Hepatocyte (in vitro differentiated cells): Measurements from ENCODE around the gene JMJD8. TPM values are rescaled to one million over a fixed set of nuclear protein-coding genes. Genes with fewer than 3 reads are reported as not detected.

Source experiments
- DNase-seq: peaks from one replicate; pipeline ENCODE4 v3.0.0-alpha.2; 2016; ENCODE audit warnings: low spot score
- H2AFZ ChIP-seq: fragments of 200-600 bp; sonication (generic); 2 replicates; pipeline ENCODE4 v1.6.0; 2016; ENCODE audit warnings: antibody characterized with exemption, mild to moderate bottlenecking
- H3K27ac ChIP-seq: fragments of 200-600 bp; sonication (generic); 2 replicates; pipeline ENCODE4 v1.5.1; 2016; ENCODE audit warnings: mild to moderate bottlenecking
- H3K27me3 ChIP-seq: fragments of 200-600 bp; sonication (generic); 2 replicates; pipeline ENCODE4 v1.6.1; 2016
- H3K36me3 ChIP-seq: fragments of 200-600 bp; sonication (generic); replicated peaks from 2 replicates; pipeline ENCODE4 v1.5.1; 2016; ENCODE audit warnings: low read depth; ENCODE audit not compliant: insufficient read depth
- H3K4me1 ChIP-seq: fragments of 200-600 bp; sonication (generic); 2 replicates; pipeline ENCODE4 v1.5.1; 2016; ENCODE audit warnings: mild to moderate bottlenecking, moderate library complexity; ENCODE audit not compliant: insufficient read depth
- H3K4me2 ChIP-seq: fragments of 200-600 bp; sonication (generic); 2 replicates; pipeline ENCODE4 v1.6.0; 2016
- H3K4me3 ChIP-seq: fragments of 200-600 bp; sonication (generic); 2 replicates; pipeline ENCODE4 v1.5.1; 2016; ENCODE audit warnings: mild to moderate bottlenecking
- H3K79me2 ChIP-seq: fragments of 200-600 bp; sonication (generic); 2 replicates; pipeline ENCODE4 v1.6.0; 2017; ENCODE audit warnings: mild to moderate bottlenecking
- H3K9me2 ChIP-seq: fragments of 200-600 bp; sonication (generic); replicated peaks from 2 replicates; pipeline ENCODE4 v1.6.0; 2017; ENCODE audit warnings: mild to moderate bottlenecking; ENCODE audit not compliant: insufficient read depth
- H3K9me3 ChIP-seq: fragments of 200-600 bp; sonication (generic); 2 replicates; pipeline ENCODE4 v1.5.1; 2016; ENCODE audit warnings: low read depth, mild to moderate bottlenecking
- H4K20me1 ChIP-seq: fragments of 200-600 bp; sonication (generic); 2 replicates; pipeline ENCODE4 v1.6.0; 2016; ENCODE audit warnings: mild to moderate bottlenecking; ENCODE audit not compliant: insufficient read depth, poor library complexity, severe bottlenecking
- EZH2 ChIP-seq: fragments of 200-600 bp; sonication (generic); IDR thresholded peaks from 2 replicates; pipeline ENCODE4 v1.6.1; 2016; ENCODE audit warnings: antibody characterized with exemption, mild to moderate bottlenecking, borderline replicate concordance
- EZH2phosphoT487 ChIP-seq: fragments of 200-600 bp; sonication (generic); IDR thresholded peaks from one replicate; pipeline ENCODE4 v1.6.1; 2018; ENCODE audit warnings: antibody characterized with exemption, mild to moderate bottlenecking, low read depth, moderate library complexity; ENCODE audit not compliant: unreplicated experiment, severe bottlenecking
- WGBS: methylation state at CpG from one replicate; pipeline ENCODE4 v1.1.6; 2016; ENCODE audit warnings: low lambda C conversion rate; ENCODE audit errors: missing lambda C conversion rate; 5-methylcytosine and 5-hydroxymethylcytosine counted together
- polyA plus RNA-seq: library from polyadenylated mRNA; unstranded; fragments of >200 nt; fragmentation: Nextera tagmentation; extraction: Ambion mirVana; gene quantifications from 2 replicates; pipeline ENCODE4 v1.2.1, GENCODE V29; 2016
- total RNA-seq: library from RNA; depleted of rRNA; stranded (reverse); fragments of >200 nt; gene quantifications from 2 replicates; pipeline ENCODE4 v1.2.3, GENCODE V29; 2014
- TF ChIP-seq, protein P1 (sequence below): fragments of 200-600 bp; sonication (generic); IDR thresholded peaks from 2 replicates; pipeline ENCODE4 v1.5.1; 2016; ENCODE audit warnings: antibody characterized with exemption, mild to moderate bottlenecking; ENCODE audit not compliant: poor library complexity

The JMJD8 gene
- total and polyA plus RNA-seq, 2 experiments from 2014 or later: 44.3 to 84.3 TPM

DNA sequence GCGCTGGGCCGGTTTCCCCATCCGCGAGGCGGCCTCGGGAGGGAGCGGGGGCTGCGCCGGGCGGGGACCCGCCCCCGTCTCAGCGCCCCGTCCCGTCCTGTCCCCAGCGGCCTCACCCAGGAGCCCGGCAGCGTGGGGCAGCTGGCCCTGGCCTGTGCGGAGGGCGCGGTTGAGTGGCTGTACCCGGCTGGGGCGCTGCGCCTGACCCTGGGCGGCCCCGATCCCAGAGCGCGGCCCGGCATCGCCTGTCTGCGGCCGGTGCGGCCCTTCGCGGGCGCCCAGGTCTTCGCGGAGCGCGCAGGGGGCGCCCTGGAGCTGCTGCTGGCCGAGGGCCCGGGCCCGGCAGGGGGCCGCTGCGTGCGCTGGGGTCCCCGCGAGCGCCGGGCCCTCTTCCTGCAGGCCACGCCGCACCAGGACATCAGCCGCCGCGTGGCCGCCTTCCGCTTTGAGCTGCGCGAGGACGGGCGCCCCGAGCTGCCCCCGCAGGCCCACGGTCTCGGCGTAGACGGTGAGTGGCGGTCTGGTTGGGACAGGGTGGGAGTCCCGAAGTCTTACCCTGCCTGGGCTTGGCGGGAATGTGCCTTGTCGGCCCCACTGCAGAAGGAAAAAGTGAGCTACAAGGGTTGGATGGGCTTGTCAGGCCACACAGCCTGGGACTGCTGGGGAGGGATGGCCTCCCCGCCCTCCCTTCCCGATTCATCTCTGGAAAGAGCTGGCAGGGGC is 31.5 kb upstream of the JMJD8 start:
- WGBS: 8% methylated on average over 45 of the region's 74 CpGs
- no peak overlapping the region for H3K4me3 ChIP-seq
- no peaks in the 10 kb centered on the region for H3K9me3 ChIP-seq
- no peak overlapping the region for H3K27ac ChIP-seq
- peak; percentile 57 for DNase-seq
- H2AFZ ChIP-seq: peak overlapping the region; percentile 45
- H3K4me2 ChIP-seq: peak overlapping the region; percentile 97
- H3K9me2 ChIP-seq: no peaks in the 10 kb centered on the region
- no peaks in the 10 kb centered on the region for H3K79me2 ChIP-seq
- H3K27me3 ChIP-seq: peaks cover 23% of the 10 kb centered on the region
- H3K4me1 ChIP-seq: peaks cover 19% of the 10 kb centered on the region
- H4K20me1 ChIP-seq: peaks cover 4% of the 10 kb centered on the region
- TF ChIP-seq, protein P1, sequence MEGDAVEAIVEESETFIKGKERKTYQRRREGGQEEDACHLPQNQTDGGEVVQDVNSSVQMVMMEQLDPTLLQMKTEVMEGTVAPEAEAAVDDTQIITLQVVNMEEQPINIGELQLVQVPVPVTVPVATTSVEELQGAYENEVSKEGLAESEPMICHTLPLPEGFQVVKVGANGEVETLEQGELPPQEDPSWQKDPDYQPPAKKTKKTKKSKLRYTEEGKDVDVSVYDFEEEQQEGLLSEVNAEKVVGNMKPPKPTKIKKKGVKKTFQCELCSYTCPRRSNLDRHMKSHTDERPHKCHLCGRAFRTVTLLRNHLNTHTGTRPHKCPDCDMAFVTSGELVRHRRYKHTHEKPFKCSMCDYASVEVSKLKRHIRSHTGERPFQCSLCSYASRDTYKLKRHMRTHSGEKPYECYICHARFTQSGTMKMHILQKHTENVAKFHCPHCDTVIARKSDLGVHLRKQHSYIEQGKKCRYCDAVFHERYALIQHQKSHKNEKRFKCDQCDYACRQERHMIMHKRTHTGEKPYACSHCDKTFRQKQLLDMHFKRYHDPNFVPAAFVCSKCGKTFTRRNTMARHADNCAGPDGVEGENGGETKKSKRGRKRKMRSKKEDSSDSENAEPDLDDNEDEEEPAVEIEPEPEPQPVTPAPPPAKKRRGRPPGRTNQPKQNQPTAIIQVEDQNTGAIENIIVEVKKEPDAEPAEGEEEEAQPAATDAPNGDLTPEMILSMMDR: no peak
- TF ChIP-seq EZH2: peak; percentile 50
- peak; percentile 36 for TF ChIP-seq EZH2phosphoT487
- H3K36me3 ChIP-seq: no peaks in the 10 kb centered on the region

DNA sequence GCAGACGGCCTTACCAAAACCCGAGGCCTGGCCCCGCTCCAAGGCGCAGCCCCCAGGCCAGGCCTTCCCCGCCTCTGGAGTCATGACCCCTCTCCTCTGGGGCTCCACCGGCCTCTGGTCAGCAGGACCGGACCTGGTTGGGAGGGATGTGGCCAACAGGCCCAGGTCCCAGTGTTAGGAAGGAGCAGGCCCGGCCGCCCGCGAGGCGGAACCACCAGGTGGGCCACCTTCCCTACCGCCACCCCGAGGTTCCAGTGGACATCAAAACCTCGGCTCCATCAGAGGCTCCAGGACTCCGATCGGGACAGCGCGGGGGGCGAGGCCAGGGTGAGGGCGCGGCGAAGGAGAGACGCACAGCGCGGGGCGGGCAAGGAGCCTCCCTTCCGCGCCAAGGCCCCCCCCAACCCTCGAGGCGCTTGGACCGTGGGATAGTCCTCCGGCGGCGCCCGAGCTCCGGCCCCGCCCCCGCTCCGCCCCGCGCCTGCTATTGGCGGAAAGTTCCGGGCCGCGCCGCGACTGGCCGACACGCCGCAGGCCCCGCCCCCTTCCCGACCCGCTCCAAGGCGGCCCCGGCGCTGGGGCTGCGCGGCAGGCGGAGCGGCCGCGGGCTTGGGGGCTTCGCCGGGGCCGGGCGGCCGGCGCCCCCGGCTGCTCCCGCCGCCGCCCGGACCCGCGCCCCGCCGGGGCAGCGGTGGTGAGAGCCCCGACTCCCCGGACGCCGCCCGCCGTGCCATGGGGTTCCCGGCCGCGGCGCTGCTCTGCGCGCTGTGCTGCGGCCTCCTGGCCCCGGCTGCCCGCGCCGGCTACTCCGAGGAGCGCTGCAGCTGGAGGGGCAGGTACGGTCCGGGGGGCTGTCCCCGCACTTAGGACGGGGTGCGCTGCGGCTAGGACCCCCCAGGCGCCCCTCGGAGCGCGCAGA is 30.7 kb upstream of the JMJD8 start, which contains the start of gene METRN:
METRN (plus strand) TSS at position 561 of the 919 bp plus-strand sequence; CDS start at position 733, 172 bp downstream.
- H4K20me1 ChIP-seq: peaks cover 1% of the 10 kb centered on the region
- H3K4me3 ChIP-seq: no peak within 1 kb of the TSS
- peaks cover 30% of the 10 kb centered on the region for H3K27me3 ChIP-seq
- no peaks in the 10 kb centered on the region for H3K9me3 ChIP-seq
- H3K9me2 ChIP-seq: no peaks in the 10 kb centered on the region
- H2AFZ ChIP-seq: peak within 1 kb of the TSS; percentile 45
- H3K27ac ChIP-seq: no peak within 1 kb of the TSS
- no peaks in the 10 kb centered on the region for H3K79me2 ChIP-seq
- peak within 1 kb of the TSS; percentile 97 for H3K4me2 ChIP-seq
- no peaks in the 10 kb centered on the region for H3K36me3 ChIP-seq
- DNase-seq: peak; percentile 95
- TF ChIP-seq EZH2 (no peak), EZH2phosphoT487 (no peak)
- TF ChIP-seq, protein P1: no peak
- WGBS: 19% methylated on average over 48 of the region's 108 CpGs
- peaks cover 13% of the 10 kb centered on the region for H3K4me1 ChIP-seq

DNA sequence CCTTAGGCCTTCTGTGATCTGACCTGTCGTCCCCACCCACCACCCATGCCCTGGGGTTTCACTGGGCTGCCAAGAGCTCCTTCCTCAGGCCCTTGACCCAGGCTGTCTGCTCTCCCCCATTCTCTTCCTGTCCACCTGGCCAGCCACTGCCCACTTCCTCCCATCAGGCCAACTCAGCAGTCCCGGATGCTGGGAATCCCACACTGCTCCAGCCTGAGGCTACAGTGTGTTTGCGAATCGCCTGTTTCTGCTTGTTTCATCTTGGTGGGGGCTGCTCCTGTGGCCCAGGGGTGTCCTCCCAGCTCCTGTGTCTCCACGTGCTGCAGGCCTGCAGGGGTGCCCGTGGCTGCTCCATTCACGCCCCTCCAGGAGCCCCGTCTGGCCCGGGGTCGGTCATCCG is 29.9 kb upstream of the JMJD8 start:
- Histone ChIP-seq H3K4me2 (no peak overlapping the region), H3K9me2 (no peaks in the 10 kb centered on the region), H3K36me3 (no peaks in the 10 kb centered on the region), H3K4me1 (peaks cover 11% of the 10 kb centered on the region), H3K27me3 (peaks cover 37% of the 10 kb centered on the region), H4K20me1 (no peaks in the 10 kb centered on the region), H3K27ac (no peak overlapping the region), H3K4me3 (no peak overlapping the region), H3K79me2 (no peaks in the 10 kb centered on the region), H3K9me3 (no peaks in the 10 kb centered on the region), H2AFZ (no peak overlapping the region)
- TF ChIP-seq, protein P1: no peak
- no peak for TF ChIP-seq EZH2phosphoT487
- 87% methylated on average over 11 of the region's 11 CpGs for WGBS
- DNase-seq: no peak
